Choroid plexus epithelial cell (primary cell): ENCODE measurements around the gene TPRA1.

Experiments used
- DNase-seq: peaks from one replicate; pipeline ENCODE4 v3.0.0-alpha.2; 2010; ENCODE audit warnings: low read depth
- H3K4me3 ChIP-seq: 2 replicates; pipeline ENCODE4 v1.5.1; 2011; ENCODE audit warnings: low read depth, mild to moderate bottlenecking, control low read depth, low read length, moderate library complexity
- CTCF ChIP-seq: conservative IDR thresholded peaks from 2 replicates; pipeline ENCODE4 v1.5.1; 2011; ENCODE audit warnings: low read depth, mild to moderate bottlenecking, control low read depth, inconsistent platforms, low read length, moderate library complexity

The TPRA1 gene

GRCh38 chr3:127590593-127591465, at the start of gene TPRA1:
Gene TPRA1, minus strand, starts transcription at chr3:127590733. Its CDS starts 10,587 bp downstream, at chr3:127580146.
- peak; percentile 98 for DNase-seq
- no peak for TF ChIP-seq CTCF
- peak within 1 kb of the TSS; percentile 87 for H3K4me3 ChIP-seq

GRCh38 chr3:127640042-127640355, 49.5 kb upstream of the TPRA1 start:
- TF ChIP-seq CTCF, result no peak
- DNase-seq, result no peak
- no peak overlapping the region for H3K4me3 ChIP-seq

GRCh38 chr3:127639173-127640041, 48.9 kb upstream of the TPRA1 start:
- peak; percentile 51 for DNase-seq
- no peak for TF ChIP-seq CTCF
- no peak overlapping the region for H3K4me3 ChIP-seq

- no peak for TF ChIP-seq CTCF
Measured at GRCh38 chr3:127637971-127638370, 47.4 kb upstream of the TPRA1 start.

GRCh38 chr3:127637546-127637945, 47.0 kb upstream of the TPRA1 start:
- no peak overlapping the region for H3K4me3 ChIP-seq
- peak; percentile 16 for DNase-seq
- TF ChIP-seq CTCF, result no peak

More at GRCh38 chr3:127637971-127638370, 47.4 kb upstream of the TPRA1 start:
- H3K4me3 ChIP-seq, result no peak overlapping the region
- DNase-seq, result peak; percentile 21

- H3K4me3 ChIP-seq, result no peak overlapping the region
- no peak for TF ChIP-seq CTCF
Measured at GRCh38 chr3:127634653-127635052, 44.1 kb upstream of the TPRA1 start.

More at GRCh38 chr3:127634653-127635052, 44.1 kb upstream of the TPRA1 start:
- no peak for DNase-seq
